ENCODE measurements around the gene HOXB3. TPM values are rescaled to one million over a fixed set of nuclear protein-coding genes. Genes with fewer than 3 reads are reported as not detected.

Gene HOXB3
- total RNA-seq, 4 donors from 2014 or later = 25.7 to 57.1 (median 34.9) TPM

- Histone ChIP-seq H3K4me1 (peaks cover 22 to 81% (median 43%) of the 10 kb centered on the region in 4 donors), H3K9me3 (no peaks in the 10 kb centered on the region), H3K27ac (peak overlapping the region; percentile 89 to 95 (median 94)), H3K4me3 (peak overlapping the region in 1 of 4 donors; percentile 17), H3K36me3 (no peaks in the 10 kb centered on the region), H3K27me3 (peaks cover 4% of the 10 kb centered on the region)
- WGBS, 2 donors (ENCODE audit: low coverage in 1 of 2) = 51 to 55% methylated on average over 18 to 24 of the region's 24 CpGs
- no peak for DNase-seq
- intact Hi-C loops (cut with DNase I; ENCODE audit: low total_unique reads) = no loop called here
- in situ Hi-C loops (cut with MboI; ENCODE audit: low pct_ligation_motif_present in 1 of 4, low pct_unique_long_range_greater_than_20kb in 1 of 4, low sequenced_read_pairs in 3 of 4) = no loop called here
- TF ChIP-seq POLR2AphosphoS5 (IDR thresholded peaks at IDR 0.05) = no peak
- TF ChIP-seq POLR2A (IDR thresholded peaks at IDR 0.05) = no peak
- TF ChIP-seq EP300 (IDR thresholded peaks at IDR 0.05; ENCODE audit: low read depth) = no peak
- TF ChIP-seq CTCF (IDR thresholded peaks at IDR 0.05) = no peak
Observed at GRCh38 chr17:48547808-48548522, 42.1 kb downstream of the HOXB3 start.

GRCh38 chr17:48546924-48547807 is 42.9 kb downstream of the HOXB3 start:
- WGBS, 2 donors (ENCODE audit: low coverage in 1 of 2) = 19 to 21% methylated on average over 5 to 10 of the region's 10 CpGs
- Histone ChIP-seq H3K36me3 (no peaks in the 10 kb centered on the region), H3K27ac (peak overlapping the region; percentile 89 to 95 (median 94)), H3K9me3 (no peaks in the 10 kb centered on the region), H3K27me3 (peaks cover 12% of the 10 kb centered on the region), H3K4me3 (peak overlapping the region in 1 of 4 donors; percentile 17), H3K4me1 (peaks cover 22 to 81% (median 39%) of the 10 kb centered on the region in 4 donors)
- intact Hi-C loops (cut with DNase I; ENCODE audit: low total_unique reads) (no loop called here), in situ Hi-C loops (cut with MboI; ENCODE audit: low pct_ligation_motif_present in 1 of 4, low pct_unique_long_range_greater_than_20kb in 1 of 4, low sequenced_read_pairs in 3 of 4) (no loop called here)
- DNase-seq = no peak
- TF ChIP-seq CTCF (IDR thresholded peaks at IDR 0.05) = no peak
- TF ChIP-seq EP300 (IDR thresholded peaks at IDR 0.05; ENCODE audit: low read depth) = no peak
- no peak for TF ChIP-seq POLR2A (IDR thresholded peaks at IDR 0.05)
- peak; percentile 21 to 30 (median 29) for TF ChIP-seq POLR2AphosphoS5 (IDR thresholded peaks at IDR 0.05)

GRCh38 chr17:48546137-48546923 is 43.7 kb downstream of the HOXB3 start:
- Histone ChIP-seq H3K4me3 (peak overlapping the region in 1 of 4 donors; percentile 17), H3K36me3 (no peaks in the 10 kb centered on the region), H3K4me1 (peaks cover 22 to 73% (median 35%) of the 10 kb centered on the region in 4 donors), H3K9me3 (no peaks in the 10 kb centered on the region), H3K27ac (peak overlapping the region; percentile 89 to 95 (median 94)), H3K27me3 (peaks cover 17% of the 10 kb centered on the region)
- in situ Hi-C loops (cut with MboI; ENCODE audit: low pct_ligation_motif_present in 1 of 4, low pct_unique_long_range_greater_than_20kb in 1 of 4, low sequenced_read_pairs in 3 of 4) = no loop called here
- WGBS, 2 donors (ENCODE audit: low coverage in 1 of 2) = 45 to 51% methylated on average over 6 to 10 of the region's 10 CpGs
- no peak for DNase-seq
- intact Hi-C loops (cut with DNase I; ENCODE audit: low total_unique reads) = no loop called here
- no peak for TF ChIP-seq CTCF (IDR thresholded peaks at IDR 0.05)
- no peak for TF ChIP-seq POLR2AphosphoS5 (IDR thresholded peaks at IDR 0.05)
- TF ChIP-seq EP300 (IDR thresholded peaks at IDR 0.05; ENCODE audit: low read depth) = no peak
- no peak for TF ChIP-seq POLR2A (IDR thresholded peaks at IDR 0.05)

All from transverse colon (tissue), 4 donors.